Hindlimb muscle (tissue), 1 donor: ENCODE data around the gene ATN1. TPM values are rescaled to one million over a fixed set of nuclear protein-coding genes. Genes with fewer than 3 reads are reported as not detected.

Experiments
- DNase-seq: peaks from one replicate; pipeline ENCODE4 v3.0.0-alpha.2; 2013
- polyA plus RNA-seq: library from polyadenylated mRNA; unstranded; fragments of 120-200 nt; gene quantifications from one replicate; pipeline ENCODE4 v1.2.1, GENCODE V29; 2013; ENCODE audit not compliant: insufficient read length

ATN1 gene
- polyA plus RNA-seq, 1 donor = 91.2 TPM

- DNase-seq = no peak
These were observed 31.5 kb downstream of the ATN1 start for GRCh38 chr12:6959058-6959804.

DNA sequence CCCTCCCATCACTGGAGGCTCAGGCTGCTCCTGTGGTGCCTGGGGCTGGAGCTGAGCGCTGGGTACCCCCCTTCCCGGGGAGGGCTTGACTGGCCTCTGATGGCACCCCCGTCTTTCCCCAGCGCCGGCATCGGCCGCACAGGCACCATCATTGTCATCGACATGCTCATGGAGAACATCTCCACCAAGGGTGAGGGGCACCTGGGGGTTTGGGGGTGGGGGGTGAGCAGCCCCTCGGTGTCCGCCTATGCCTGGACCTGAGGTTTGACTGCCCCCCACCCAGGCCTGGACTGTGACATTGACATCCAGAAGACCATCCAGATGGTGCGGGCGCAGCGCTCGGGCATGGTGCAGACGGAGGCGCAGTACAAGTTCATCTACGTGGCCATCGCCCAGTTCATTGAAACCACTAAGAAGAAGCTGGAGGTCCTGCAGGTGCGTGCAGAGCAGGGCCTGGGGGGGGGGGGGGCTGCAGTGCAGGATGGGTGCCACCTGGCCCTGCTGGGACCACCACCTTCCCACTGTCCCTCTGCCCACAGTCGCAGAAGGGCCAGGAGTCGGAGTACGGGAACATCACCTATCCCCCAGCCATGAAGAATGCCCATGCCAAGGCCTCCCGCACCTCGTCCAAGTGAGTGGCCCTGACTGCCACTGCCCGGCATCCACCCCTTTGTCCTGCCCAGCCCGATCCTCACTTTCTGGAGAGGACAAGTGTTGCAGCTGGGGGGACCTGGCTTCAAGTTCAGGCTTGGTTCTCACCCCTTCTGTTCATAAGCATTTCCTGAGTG, 32.2 kb downstream of the ATN1 start:
- no peak for DNase-seq

- DNase-seq = no peak
These were observed 33.0 kb downstream of the ATN1 start for GRCh38 chr12:6960593-6961277.

DNA sequence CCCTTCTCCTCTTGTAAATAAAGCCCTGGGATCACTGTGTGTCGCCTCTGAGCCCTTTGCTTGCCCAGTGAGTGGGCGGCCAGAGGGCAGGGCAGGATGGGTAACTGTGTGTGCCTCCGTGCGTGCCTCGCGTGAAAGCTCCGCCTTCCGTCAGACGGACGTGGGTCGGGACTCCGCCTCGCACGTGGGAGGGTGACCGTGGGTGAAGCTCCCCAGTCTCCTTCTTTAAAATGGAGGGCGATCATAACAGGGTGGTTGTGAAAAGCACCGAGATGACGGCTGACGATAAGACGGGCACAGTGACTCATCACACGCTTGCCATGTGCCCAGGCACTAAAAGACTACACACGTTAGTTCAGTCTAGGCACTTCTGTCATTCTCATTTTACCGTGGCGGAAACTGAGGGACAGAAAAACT, 33.5 kb downstream of the ATN1 start:
- no peak for DNase-seq

DNA sequence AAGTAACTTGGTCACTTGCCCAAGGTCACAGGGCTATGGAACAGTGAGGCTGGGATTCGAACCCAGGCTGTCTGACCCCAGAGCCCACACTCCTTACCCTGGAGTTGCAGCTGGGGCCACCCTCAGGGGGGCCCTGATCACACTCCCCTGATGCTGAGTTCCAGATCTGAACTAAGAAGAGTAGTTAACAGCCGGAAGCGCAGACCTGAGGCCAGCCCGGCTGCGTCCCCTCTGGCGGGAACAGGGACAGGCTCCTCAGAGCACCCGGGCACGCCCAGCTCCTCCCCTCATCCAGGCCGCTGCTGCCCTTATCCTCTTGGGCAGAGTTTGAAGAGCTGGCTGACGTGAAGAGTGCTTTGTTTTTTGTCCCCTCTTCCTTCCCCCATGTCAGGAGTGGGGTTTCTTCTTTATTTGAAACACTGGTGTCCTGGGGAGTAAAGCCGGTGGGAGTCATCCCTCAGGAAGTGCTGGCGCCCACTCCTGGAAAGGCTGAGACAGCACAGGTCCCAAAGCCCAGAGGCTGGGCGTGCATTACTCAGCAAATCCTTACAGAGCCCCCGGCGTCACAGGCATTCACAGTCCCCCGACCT, 34.0 kb downstream of the ATN1 start:
- no peak for DNase-seq

GRCh38 chr12:6962285-6963015, 34.7 kb downstream of the ATN1 start:
- no peak for DNase-seq

GRCh38 chr12:6963016-6963731, 35.4 kb downstream of the ATN1 start:
- no peak for DNase-seq

DNA sequence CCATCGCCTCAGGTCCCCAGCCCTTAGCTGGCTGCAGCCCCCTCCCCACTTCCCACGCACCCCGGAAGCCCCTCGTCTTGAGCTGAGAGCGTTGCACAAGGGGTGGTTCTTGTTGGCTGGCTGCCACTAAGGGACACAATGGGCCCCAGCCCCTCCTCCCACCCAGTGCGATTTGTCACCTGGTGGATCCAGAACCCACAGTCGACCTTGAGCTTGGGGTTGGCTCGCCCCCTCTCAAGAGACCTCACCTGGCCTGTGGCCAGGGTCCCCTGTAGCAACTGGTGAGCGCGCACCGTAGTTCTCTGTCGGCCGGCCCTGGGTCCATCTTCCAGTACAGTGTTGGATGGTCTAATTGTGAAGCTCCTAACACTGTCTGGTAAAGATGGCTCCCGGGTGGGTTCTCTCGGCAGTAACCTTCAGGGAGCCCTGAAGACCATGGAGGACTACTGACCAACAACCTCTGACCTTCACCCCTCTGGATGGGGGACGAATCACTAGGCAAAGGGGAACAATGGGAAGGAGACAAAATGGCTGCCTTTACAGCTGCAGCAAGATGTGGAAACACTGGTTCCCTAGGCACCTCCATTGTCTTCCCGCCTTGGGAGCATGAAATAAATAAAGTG, 36.1 kb downstream of the ATN1 start:
- DNase-seq = no peak

DNA sequence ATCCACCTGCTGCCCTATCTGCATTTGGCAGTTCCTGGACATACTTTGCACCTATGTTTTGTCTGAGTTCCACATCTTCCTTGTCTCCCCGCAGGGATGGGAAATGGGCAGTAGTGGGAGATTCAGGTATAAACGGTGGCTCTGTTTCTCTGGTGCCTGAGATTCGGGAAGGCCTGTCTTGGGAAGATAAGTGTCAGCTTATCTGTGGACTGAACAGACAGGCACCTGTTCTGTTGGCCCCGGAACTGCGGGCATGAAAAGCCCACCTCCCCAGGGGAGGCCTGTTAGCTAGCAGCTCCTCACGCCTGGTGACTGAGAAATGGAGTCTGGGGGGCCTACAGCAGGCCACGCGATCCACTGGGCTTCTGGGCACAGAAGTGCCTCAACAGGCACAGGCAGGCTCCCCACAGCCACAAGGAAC, 36.9 kb downstream of the ATN1 start:
- no peak for DNase-seq

- peak; percentile 90 for DNase-seq
These were observed 37.4 kb downstream of the ATN1 start for GRCh38 chr12:6965026-6965661.

DNA sequence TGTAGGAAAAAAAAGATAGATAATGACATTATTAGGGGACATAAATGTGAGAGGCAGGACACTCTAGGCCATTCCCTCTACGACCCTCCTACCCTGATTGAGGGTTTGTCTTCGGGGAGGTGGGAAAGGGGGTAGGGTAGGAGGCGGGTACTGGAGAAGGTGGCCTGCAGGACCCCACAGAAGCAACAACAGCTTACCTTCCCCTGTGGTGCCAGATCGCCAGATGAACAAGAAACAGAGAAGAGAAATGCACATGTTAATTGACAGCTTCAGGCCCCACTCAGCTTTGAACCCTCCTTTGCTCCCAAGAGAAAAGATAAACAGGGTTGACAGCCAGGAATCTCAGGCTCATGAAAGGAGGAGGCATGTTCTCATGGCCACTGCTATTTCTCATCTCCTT, 38.0 kb downstream of the ATN1 start:
- DNase-seq = no peak

- no peak for DNase-seq
These were observed 38.6 kb downstream of the ATN1 start for GRCh38 chr12:6966351-6966750.

DNA sequence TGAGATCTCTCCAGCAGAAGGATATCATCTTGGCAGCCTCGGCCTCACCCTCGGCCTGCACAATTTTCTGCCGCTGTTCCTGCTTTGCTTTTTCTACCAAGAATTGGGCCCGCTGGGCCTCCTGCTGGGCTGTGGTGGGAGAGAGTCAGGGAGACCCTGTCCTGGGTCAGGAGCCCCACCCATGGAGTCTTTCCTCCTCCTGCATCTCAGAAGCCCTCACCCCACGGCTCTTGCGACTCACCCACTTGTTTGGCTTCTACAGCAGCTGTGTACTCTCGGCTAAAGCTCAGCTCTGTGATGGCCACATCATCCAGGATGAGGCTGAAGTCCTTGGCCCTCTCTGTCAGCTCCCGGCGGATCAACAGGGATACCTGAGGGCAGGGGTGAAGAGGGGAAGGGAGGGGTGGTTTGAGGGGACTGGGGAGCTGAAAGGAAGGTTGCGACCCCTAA, 39.9 kb downstream of the ATN1 start:
- no peak for DNase-seq

DNA sequence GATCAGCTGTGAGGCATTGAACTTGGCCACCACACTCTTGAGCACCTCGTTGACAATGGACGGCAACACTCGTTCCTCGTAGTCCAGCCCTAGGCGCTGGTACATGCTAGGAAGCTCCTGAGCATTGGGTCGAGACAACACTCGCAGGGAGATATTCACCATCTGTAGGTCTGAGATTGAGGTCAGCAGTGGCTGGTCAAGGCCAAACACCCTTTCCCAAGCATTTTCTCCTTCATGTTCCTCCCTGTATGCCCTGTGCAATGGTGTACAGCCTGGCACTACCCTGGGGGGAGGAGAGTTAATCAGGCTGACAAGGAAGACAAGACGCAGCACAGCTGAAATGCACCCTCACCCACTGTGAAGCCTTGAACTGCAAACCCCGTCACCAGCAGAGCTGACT, 40.7 kb downstream of the ATN1 start:
- DNase-seq = no peak

DNA sequence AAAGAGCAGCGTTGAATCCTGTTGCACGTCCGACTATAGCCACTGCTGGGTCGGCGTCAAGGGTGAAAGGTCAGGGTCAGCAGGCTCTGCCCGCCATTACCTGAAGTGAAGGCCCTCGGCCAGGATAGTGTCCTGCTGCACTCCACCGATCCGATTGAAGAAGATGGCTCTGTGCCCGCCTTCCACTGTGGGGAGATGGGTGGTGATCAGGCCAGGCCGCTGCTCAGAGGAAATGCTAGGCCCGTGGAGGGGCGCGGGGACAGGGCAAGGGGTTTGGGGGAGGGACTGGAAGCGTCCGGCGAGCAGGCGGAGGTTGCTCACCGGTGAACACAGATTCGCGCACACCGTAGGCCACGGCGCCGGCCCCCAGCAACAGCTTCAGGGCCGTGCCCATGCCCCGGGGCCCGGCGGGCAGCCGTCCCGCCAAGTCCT, 42.4 kb downstream of the ATN1 start:
- DNase-seq = no peak

GRCh38 chr12:6974180-6974579, 46.4 kb downstream of the ATN1 start:
- no peak for DNase-seq

DNA sequence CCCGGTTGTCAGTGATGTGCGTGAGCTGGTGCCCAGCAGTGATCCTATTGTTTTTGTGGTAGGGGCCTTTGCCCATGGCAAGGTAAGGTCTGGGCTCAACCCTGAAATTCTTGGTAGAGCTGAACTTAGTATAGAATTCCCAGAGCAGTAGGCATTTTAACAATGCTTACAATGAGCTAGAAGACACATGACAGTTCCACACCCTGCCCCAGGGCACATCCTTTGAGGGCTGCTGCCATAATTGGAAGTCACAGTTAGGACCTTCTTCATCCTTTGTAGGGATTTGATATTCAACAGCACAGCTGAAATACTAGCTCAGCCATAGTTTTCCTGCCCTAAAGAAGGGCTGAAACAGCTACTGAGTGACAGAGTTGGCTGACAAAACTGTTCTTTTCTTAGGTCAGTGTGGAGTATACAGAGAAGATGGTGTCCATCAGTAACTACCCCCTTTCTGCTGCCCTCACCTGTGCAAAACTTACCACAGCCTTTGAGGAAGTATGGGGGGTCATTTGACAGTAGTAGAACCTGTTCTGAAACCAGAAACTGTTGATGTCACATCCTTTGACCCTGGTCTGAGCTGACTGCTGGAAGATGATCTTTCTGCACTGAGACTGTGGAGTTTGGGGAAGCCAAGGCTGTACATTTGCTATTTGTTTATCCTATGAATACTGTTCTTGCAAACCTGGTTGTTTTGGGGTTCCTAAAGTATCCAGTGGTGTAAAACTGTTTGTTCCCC, 47.7 kb downstream of the ATN1 start:
- DNase-seq = no peak

- DNase-seq = no peak
These were observed 49.9 kb downstream of the ATN1 start for GRCh38 chr12:6977653-6978052.

GRCh38 chr12:6978188-6978587, 50.4 kb downstream of the ATN1 start:
- no peak for DNase-seq

DNA sequence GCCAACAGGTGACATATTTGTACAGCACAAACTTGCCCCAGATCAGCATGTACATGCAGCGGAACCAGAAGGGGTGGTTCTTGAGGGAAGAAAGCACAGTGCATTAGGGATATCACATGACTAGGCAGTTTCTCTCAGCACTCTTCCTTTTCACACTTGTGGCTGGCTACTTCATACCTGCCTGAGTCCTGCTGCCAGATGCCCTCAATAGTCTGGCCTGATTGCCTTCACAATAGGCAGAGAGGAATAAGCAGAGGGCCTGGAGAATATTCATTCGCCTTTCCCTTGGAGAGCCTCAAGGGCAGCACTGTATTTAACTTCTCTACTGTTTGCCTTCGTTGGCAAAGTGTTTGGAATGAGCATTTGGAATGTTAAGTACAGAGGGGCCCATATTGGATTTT, 50.9 kb downstream of the ATN1 start:
- DNase-seq = no peak
